ENCODE data around the gene TMEM222. TPM values are rescaled to one million over a fixed set of nuclear protein-coding genes. Genes with fewer than 3 reads are reported as not detected.

TMEM222 gene
- total and polyA plus RNA-seq, 10 of the 15 experiments (the other 5 are each of a cell fraction or from before 2014, with no cell fraction given), result 3.8 to 43.5 (median 35.4) TPM

- no peak for TF ChIP-seq E2F4 (IDR thresholded peaks at IDR 0.05; ENCODE audit: low read depth, low read length)
Measured at GRCh38 chr1:27284425-27285273, 37.3 kb upstream of the TMEM222 start (continued).

GRCh38 chr1:27285274-27285660 lies 36.7 kb upstream of the TMEM222 start:
- Histone ChIP-seq H3K4me1 (ENCODE audit: control insufficient read depth, insufficient read depth, low read length) (no peaks in the 10 kb centered on the region), H3K4me2 (ENCODE audit: control insufficient read depth, insufficient read depth) (no peak overlapping the region), H3K27ac (ENCODE audit: control insufficient read depth, insufficient read depth) (no peak overlapping the region), H3K9ac (ENCODE audit: control insufficient read depth, insufficient read depth, low read length) (no peak overlapping the region), H3K36me3 (ENCODE audit: control insufficient read depth in 2 of 2, insufficient read depth in 2 of 2, low read length in 1 of 2) (peaks cover 0 to 14% of the 10 kb centered on the region in 2 experiments; a peak in 3 of 4 replicates), H2AFZ (ENCODE audit: control insufficient read depth, low read depth, low read length) (no peak overlapping the region), H3K79me2 (ENCODE audit: control insufficient read depth, insufficient read depth, low read length) (no peaks in the 10 kb centered on the region), H3K4me3 (no peak overlapping the region), H3K9me3 (replicated peaks; ENCODE audit: control insufficient read depth, insufficient read depth, low read length) (no peaks in the 10 kb centered on the region), H3K27me3 (replicated peaks in 1 of 2; ENCODE audit: control insufficient read depth in 2 of 2, insufficient read depth in 2 of 2, low read length in 1 of 2) (no peaks in the 10 kb centered on the region), H4K20me1 (ENCODE audit: control insufficient read depth, insufficient read depth) (no peaks in the 10 kb centered on the region)
- DNase-seq (ENCODE audit: low read depth, low spot score) (no peak), FAIRE-seq (no peak), ATAC-seq (no peak)
- in situ Hi-C loops (cut with MboI), result no loop called here
- CTCF ChIA-PET, result interaction anchor here (0.7 to 7.6 kb wide), 11 partner anchors 12 to 239 kb away, joined by 3 to 150 read pairs (median 6); no protein-coding TSS in a partner anchor
- RAD21 ChIA-PET (ENCODE audit: unreplicated experiment), result interaction anchor here (0.7 to 1.8 kb wide), 7 partner anchors 11 to 186 kb away, joined by 3 to 11 read pairs (median 4); partner anchors contain the start of gene SLC9A1
- intact Hi-C loops (cut with micrococcal nuclease; ENCODE audit: unreplicated experiment), result loop anchor here (2.0 kb wide), 1 partner anchor 240 kb away; no protein-coding TSS in a partner anchor
- 0% methylated on average over 1 of the region's 2 CpGs for WGBS (ENCODE audit: insufficient coverage, insufficient replicate concordance, low lambda C conversion rate, missing lambda C conversion rate)
- SMC1A ChIA-PET (ENCODE audit: uncharacterized antibody, unreplicated experiment), result interaction anchor here (0.6 to 5.1 kb wide), 6 partner anchors 11 to 173 kb away, joined by 3 to 66 read pairs (median 4); no protein-coding TSS in a partner anchor
- BruUV-seq (replicated peaks), result no TSS peak
- TF ChIP-seq NKRF (conservative IDR thresholded peaks at IDR 0.05), result no peak
- TF ChIP-seq MYB (IDR thresholded peaks at IDR 0.05; ENCODE audit: borderline replicate concordance, low read depth, low read length), result no peak
- no peak for TF ChIP-seq ZSCAN29 (IDR thresholded peaks at IDR 0.05)
- no peak for TF ChIP-seq KAT2A (conservative IDR thresholded peaks at IDR 0.05; ENCODE audit: control insufficient read depth, low read depth, low read length)
- TF ChIP-seq NFYB (IDR thresholded peaks at IDR 0.05; ENCODE audit: insufficient read depth, low read depth, low read length), result no peak
- no peak for TF ChIP-seq ZNF217 (IDR thresholded peaks at IDR 0.05)
- no peak for TF ChIP-seq RCOR1 (conservative IDR thresholded peaks at IDR 0.05; ENCODE audit: low read depth, low read length)
- no peak for TF ChIP-seq STAT3 (IDR thresholded peaks at IDR 0.05; ENCODE audit: low read depth, low read length)
- TF ChIP-seq NFYA (IDR thresholded peaks at IDR 0.05; ENCODE audit: borderline replicate concordance, low read depth, low read length), result no peak
- TF ChIP-seq NBN (IDR thresholded peaks at IDR 0.05), result no peak
- TF ChIP-seq RAD51 (IDR thresholded peaks at IDR 0.05), result no peak
- TF ChIP-seq SKIL (IDR thresholded peaks at IDR 0.05; ENCODE audit: low read depth, poor library complexity, severe bottlenecking), result no peak
- POLR2A ChIA-PET, result interaction anchor here (0.5 to 1.1 kb wide), 3 partner anchors 12 to 185 kb away, joined by 3 to 7 read pairs (median 4); no protein-coding TSS in a partner anchor

Data from GM12878 (cell line).